ENCODE data around the gene STX10.

The STX10 gene

GRCh38 chr19:13097033-13097462 is 53.1 kb downstream of the STX10 start:
- TF ChIP-seq, protein P1, sequence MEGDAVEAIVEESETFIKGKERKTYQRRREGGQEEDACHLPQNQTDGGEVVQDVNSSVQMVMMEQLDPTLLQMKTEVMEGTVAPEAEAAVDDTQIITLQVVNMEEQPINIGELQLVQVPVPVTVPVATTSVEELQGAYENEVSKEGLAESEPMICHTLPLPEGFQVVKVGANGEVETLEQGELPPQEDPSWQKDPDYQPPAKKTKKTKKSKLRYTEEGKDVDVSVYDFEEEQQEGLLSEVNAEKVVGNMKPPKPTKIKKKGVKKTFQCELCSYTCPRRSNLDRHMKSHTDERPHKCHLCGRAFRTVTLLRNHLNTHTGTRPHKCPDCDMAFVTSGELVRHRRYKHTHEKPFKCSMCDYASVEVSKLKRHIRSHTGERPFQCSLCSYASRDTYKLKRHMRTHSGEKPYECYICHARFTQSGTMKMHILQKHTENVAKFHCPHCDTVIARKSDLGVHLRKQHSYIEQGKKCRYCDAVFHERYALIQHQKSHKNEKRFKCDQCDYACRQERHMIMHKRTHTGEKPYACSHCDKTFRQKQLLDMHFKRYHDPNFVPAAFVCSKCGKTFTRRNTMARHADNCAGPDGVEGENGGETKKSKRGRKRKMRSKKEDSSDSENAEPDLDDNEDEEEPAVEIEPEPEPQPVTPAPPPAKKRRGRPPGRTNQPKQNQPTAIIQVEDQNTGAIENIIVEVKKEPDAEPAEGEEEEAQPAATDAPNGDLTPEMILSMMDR (IDR thresholded peaks at IDR 0.05; ENCODE audit: extremely low read depth, insufficient read depth, missing control alignments) = no peak
- no peak for DNase-seq (ENCODE audit: low spot score)
- in situ Hi-C loops (cut with MboI; ENCODE audit: low pct_unique_long_range_greater_than_20kb, low sequenced_read_pairs, unreplicated experiment) = no loop called here

DNA sequence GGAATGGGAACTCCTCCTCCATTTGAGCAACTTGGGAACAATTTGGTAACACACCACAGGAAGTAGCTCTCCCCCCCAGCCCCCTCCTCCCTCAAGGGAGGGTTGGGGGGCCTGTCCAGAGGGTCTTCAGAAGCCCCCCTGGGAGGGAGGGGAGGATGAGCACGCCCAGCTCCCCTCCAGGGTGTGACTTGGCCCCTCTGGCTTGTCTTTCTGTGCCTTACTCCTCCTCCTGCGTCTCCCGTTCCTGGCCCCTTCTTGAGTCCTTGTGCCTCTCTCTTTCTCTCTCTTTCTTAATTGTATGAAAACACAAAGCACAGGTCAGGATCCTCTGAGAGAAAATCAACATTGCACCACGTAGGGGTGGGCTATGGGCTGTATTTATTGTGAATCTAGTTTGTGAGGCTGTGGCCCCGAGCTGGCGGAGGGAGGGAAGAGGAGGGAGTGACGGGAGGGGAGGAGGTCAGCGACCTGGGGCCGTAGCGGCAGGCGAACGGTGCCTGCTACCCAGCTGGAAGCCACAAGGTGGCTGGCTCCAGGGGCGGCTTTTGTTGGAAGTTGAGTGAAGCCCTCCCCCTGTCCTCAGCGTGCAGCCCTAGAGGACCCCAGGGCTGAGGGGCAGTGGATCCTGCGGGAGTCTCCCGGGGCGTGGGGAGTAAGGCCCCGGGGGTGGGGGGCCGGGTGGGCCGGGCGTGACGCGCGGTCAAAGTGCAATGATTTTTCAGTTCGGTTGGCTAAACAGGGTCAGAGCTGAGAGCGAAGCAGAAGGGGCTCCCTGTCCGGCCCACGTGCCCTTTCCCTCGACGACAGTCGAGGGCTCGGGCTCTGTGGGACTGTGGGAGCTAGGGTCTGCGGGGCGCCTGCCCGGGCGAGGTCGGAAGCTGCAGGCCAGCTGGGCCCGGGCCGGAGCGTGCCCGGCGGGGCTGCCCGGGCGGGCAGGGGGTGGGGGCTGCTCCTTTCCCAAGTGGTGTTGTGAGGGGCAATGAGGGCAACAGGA is 53.9 kb downstream of the STX10 start:
- TF ChIP-seq, protein P1 (IDR thresholded peaks at IDR 0.05; ENCODE audit: extremely low read depth, insufficient read depth, missing control alignments) = no peak
- in situ Hi-C loops (cut with MboI; ENCODE audit: low pct_unique_long_range_greater_than_20kb, low sequenced_read_pairs, unreplicated experiment) = no loop called here
- no peak for DNase-seq (ENCODE audit: low spot score)

DNA sequence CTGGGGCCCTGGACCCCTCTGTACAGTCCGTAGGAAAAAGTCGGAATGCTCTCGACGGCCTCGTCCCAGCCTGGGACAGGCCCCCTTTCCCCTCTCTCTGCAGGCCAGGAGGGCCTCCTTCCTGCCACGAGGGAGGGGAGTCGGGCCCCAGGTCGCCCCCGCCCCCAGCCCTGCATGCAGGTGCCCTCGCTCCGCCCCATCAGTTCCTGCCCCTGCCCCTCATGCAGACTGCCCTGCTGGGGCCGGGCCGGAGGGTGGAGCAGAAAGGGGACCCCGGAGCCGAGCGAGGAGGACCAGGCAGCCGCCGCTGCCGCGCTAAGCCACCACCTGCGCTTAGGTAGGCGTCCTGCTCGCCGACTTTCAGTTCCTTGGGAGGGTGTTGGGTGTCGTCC is 54.8 kb downstream of the STX10 start:
- TF ChIP-seq, protein P1 (IDR thresholded peaks at IDR 0.05; ENCODE audit: extremely low read depth, insufficient read depth, missing control alignments) = no peak
- no peak for DNase-seq (ENCODE audit: low spot score)
- in situ Hi-C loops (cut with MboI; ENCODE audit: low pct_unique_long_range_greater_than_20kb, low sequenced_read_pairs, unreplicated experiment) = no loop called here

DNA sequence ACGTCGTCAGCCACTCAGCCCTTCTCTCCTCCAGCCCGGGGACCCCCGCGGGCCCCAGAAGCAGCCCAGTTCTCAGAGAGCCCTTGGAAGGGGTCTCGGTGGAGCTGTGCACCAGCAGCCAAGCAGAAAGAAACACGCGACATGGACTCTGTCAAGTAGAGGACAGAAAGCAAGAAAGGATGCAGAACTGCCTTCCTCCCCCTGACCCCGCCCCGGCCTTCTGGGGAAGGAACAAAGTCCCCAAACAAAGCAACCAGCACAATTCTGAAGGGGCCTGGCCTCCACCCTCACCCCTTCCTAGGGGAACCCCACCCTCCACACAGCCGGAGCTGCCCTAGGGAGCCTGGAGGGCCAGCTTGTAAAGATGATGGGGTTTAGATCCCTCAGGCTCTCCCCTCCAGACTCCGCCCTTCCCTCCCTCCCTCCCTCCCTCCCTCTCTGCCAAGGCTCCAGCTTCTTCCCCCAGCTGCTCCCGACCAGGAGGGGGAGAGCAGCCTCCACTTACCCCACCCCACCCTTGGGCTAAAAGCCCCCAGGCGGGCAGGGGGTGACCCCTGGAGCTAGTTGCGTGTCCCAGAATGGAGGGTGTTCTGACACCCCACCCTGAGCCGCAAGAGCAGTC is 55.3 kb downstream of the STX10 start:
- in situ Hi-C loops (cut with MboI; ENCODE audit: low pct_unique_long_range_greater_than_20kb, low sequenced_read_pairs, unreplicated experiment) = loop anchor here (5.0 kb wide), 1 partner anchor 118 kb away; no protein-coding TSS in a partner anchor
- TF ChIP-seq, protein P1 (IDR thresholded peaks at IDR 0.05; ENCODE audit: extremely low read depth, insufficient read depth, missing control alignments) = no peak
- no peak for DNase-seq (ENCODE audit: low spot score)

DNA sequence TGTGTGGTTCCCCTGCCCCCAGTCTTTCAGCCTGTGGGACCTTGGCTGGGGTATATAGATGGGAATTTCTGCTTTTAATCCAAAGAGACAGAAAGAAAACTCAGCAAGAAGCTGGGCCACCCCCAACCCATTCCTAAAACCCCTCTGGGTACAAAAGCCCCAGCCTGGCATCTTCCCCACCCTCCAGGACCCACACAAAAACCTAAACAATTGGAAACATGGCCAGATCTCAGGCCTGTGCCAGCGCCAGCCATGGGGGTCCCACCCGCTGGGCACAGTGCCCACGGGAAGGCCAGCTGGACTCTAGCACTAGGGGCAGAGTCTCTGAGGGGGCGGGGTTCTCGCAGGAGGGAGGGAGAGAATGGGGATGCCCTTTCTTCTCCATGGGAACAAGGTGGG is 56.1 kb downstream of the STX10 start:
- in situ Hi-C loops (cut with MboI; ENCODE audit: low pct_unique_long_range_greater_than_20kb, low sequenced_read_pairs, unreplicated experiment) = loop anchor here (5.0 kb wide), 1 partner anchor 117 kb away; no protein-coding TSS in a partner anchor
- TF ChIP-seq, protein P1 (IDR thresholded peaks at IDR 0.05; ENCODE audit: extremely low read depth, insufficient read depth, missing control alignments) = no peak
- no peak for DNase-seq (ENCODE audit: low spot score)
